KOPT-K1 (cell line): ENCODE data around the gene ABAT.
A peak's percentile ranks its signal among the peaks of the same experiment; 100 is the strongest.

Experiments used
- H3K27ac ChIP-seq: fragments of 200-600 bp; sonication (generic); 2 replicates; pipeline ENCODE4 v1.5.1; 2016; ENCODE audit warnings: antibody characterized with exemption, mild to moderate bottlenecking, low read depth, low read length; ENCODE audit not compliant: poor library complexity, severe bottlenecking
- H3K36me3 ChIP-seq: fragments of 200-600 bp; sonication (generic); 2 replicates; pipeline ENCODE4 v1.5.1; 2017; ENCODE audit warnings: antibody characterized with exemption, mild to moderate bottlenecking, low read length, moderate library complexity; ENCODE audit not compliant: insufficient read depth
- H3K9me3 ChIP-seq: fragments of 200-600 bp; sonication (generic); 2 replicates; pipeline ENCODE4 v1.5.1; 2017; ENCODE audit warnings: antibody characterized with exemption, low read length, mild to moderate bottlenecking; ENCODE audit not compliant: insufficient read depth, poor library complexity, severe bottlenecking

The ABAT gene

GRCh38 chr16:8806272-8806983, 132.0 kb downstream of the ABAT start:
- Histone ChIP-seq H3K9me3 (no peaks in the 10 kb centered on the region), H3K27ac (no peak overlapping the region), H3K36me3 (peaks cover 100% of the 10 kb centered on the region)

- Histone ChIP-seq H3K36me3 (peaks cover 100% of the 10 kb centered on the region), H3K27ac (no peak overlapping the region), H3K9me3 (no peaks in the 10 kb centered on the region)
Measured at GRCh38 chr16:8807189-8807588, 132.8 kb downstream of the ABAT start.

- Histone ChIP-seq H3K36me3 (peaks cover 100% of the 10 kb centered on the region), H3K27ac (no peak overlapping the region), H3K9me3 (no peaks in the 10 kb centered on the region)
Measured at GRCh38 chr16:8808009-8808408, 133.6 kb downstream of the ABAT start.

GRCh38 chr16:8808613-8809353, 134.4 kb downstream of the ABAT start:
- Histone ChIP-seq H3K27ac (no peak overlapping the region), H3K9me3 (no peaks in the 10 kb centered on the region), H3K36me3 (peaks cover 100% of the 10 kb centered on the region)

DNA sequence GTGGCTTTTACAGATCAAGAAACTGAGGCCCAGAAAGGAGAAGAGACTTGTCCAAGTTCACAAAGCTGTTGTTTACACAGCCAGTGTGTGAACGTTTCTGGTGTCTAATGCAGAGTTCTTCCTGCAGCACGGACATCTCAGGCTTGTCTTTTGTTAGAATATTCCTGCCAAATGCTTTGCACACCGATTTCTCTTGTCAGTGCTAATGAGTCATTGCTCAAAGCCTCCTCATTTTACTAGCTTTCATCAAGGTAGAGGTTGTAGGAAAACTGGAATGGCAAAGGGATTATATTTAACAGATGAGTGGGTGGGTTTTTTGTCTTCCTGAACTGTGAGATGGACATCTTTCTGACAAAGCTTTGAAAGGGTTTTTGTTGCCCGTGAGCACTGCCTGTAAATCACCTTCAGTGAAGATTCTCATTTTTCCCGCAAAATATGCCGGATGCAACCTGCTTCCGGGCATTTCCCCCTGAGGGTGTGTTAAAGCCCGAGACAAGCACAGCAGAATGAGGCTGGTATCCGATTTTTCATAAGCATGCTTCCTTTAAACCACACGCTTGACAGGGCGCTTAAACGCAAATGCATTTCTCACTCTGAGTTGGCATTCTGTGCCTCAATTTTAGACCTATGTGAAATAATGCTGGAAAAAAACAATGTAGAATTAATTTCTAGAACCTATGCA, 137.9 kb downstream of the ABAT start:
- Histone ChIP-seq H3K27ac (peak overlapping the region; percentile 16), H3K36me3 (peaks cover 93% of the 10 kb centered on the region), H3K9me3 (no peaks in the 10 kb centered on the region)

GRCh38 chr16:8814095-8814806, 139.8 kb downstream of the ABAT start:
- Histone ChIP-seq H3K27ac (peak overlapping the region; percentile 34), H3K36me3 (peaks cover 93% of the 10 kb centered on the region), H3K9me3 (no peaks in the 10 kb centered on the region)

DNA sequence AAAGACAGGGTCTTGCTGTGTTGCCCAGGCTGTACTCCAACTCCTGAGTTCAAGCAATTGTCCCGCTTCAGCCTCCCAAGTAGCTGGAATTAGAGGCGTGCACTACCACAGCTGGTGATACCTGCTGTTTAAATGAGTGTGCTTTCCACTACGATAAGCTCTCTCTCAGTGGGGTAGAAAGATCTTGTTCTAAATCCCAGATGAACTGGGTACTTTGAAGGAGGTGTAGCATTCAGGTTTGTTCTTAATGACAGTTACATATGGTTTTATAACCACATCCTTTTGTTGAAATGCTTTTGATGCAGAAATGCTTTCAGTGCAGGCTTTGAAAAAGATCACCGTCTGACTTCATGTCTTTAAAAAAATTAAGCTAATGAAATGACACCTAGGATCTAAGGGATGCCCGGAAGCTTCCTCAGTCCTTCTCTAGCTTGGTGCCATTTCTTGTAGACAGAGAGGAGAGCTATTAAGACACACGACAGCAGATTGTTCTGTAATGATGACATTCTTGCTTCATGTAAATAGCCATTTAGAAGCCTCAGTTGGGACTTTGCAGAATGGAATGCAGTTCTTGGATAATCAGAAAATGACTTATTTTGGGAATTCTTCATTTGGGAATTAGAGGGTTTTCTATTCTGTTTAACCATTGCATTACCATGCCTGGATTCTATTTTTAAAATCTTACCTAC, 142.7 kb downstream of the ABAT start:
- Histone ChIP-seq H3K9me3 (no peaks in the 10 kb centered on the region), H3K36me3 (peaks cover 93% of the 10 kb centered on the region), H3K27ac (peak overlapping the region; percentile 63)

DNA sequence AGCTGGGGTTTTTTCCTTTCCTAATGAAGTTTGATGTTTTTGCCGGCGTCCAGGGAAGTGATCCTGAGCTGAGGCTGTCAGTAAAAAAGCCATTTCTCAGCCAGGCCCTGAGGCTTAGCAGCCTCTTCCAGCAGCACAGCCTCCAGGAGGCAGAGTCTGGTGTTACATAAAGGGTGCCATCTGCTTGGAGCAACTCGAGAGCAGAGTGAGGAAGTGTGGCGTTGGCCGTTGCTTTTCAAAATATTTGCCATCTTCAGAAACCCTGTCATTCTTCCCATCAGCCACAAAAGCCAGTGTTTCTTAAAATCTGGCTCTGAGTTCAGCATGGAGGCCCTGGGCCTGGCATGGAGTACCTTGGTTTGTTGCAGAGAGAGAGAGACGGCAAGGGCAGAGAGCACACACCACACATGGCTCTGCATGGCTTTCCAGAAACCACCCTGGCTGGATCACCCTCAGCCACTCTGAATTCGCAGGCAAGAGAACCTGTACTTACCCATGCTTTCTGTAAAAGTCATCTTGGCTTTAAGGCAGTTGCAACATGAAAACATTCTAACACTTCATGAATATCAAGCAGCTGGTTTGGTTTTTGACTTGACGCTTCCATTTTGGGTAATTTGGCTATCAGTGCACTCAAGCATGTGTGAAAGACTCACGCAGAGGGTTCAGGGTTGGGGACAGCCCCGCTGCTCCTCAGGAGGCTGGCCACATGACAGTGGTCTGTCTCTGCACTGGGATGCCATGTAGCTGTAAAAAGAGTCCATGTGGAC, 144.3 kb downstream of the ABAT start:
- Histone ChIP-seq H3K36me3 (peaks cover 93% of the 10 kb centered on the region), H3K27ac (peak overlapping the region; percentile 63), H3K9me3 (no peaks in the 10 kb centered on the region)

GRCh38 chr16:8819411-8820034, 145.1 kb downstream of the ABAT start:
- Histone ChIP-seq H3K36me3 (peaks cover 93% of the 10 kb centered on the region), H3K27ac (peak overlapping the region; percentile 63), H3K9me3 (no peaks in the 10 kb centered on the region)

DNA sequence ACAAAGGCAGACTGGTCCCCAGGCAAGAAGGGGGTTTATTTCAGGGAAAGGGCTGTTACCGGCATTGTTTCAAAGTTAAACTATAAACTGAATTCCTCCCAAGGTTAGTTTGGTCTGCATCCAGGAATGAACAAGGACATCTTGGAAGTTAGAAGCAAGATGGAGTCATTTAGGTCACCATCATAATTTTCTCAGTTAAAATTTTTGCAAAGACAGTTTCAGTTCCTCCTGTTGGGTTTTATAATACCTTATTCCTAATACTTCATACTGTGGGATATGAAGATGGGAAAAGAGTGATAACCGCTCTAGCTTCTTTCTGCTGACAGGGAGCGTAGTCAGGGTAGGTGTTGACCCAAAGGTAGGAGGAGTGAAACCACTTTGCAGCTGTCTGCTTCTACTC, 148.0 kb downstream of the ABAT start:
- Histone ChIP-seq H3K36me3 (peaks cover 97% of the 10 kb centered on the region), H3K9me3 (no peaks in the 10 kb centered on the region), H3K27ac (peak overlapping the region; percentile 30)

DNA sequence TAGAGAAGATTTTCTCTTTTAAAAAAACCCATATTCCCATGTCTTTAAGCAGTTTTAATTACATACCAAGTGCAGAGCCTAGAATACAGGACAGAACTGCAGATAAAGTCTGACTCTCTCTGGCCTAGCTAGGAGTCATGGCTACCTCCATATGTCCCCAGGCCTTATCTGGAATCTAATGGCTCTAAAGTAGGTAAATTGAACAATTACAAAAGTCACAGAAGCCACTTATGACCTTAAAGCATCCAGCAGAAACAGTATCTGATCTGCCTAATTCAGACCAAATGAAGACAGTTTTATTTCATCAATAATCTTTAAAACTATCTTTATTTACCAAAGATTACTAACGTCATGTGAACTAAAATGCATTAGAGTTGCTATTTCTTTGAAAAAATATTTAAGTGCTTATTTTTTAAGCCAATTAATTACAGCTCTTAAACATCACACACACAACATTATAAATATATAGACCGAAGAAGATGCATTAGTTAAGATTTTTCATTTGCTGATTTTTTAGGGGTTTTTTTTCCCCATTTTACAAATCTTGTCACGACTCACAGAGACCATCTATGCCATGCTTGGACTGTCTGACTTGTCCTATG, 152.0 kb downstream of the ABAT start:
- no peaks in the 10 kb centered on the region for H3K9me3 ChIP-seq
- peaks cover 92% of the 10 kb centered on the region for H3K36me3 ChIP-seq
- no peak overlapping the region for H3K27ac ChIP-seq

DNA sequence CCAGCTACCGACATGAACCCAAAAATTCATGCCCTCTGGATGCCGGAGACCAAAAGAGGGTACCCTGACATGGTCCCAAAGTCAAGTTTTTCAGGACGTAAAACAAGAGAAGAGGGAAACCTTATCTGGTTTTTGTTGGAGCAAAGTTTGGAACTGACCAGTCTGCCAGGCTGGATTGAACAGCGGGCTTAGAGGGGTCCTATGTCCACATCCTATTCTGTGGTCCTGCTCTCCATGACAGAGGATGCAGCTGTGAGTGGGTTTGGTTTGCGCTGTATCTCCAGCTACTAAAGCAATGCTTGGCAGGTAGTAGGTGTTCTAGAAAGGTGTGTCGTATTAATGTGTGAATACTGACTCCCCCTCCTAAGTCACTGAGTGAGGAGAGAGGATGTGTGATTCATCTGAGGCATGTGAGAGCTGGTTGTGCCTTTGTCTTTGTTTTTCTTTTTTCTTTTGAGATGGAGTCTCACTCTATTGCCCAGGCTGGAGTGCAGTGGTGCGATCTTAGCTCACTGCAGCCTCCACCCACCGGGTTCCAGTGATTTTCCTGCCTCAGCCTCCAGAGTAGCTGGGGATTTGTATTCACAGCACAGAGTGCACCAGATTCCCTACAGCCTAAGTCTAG, 154.2 kb downstream of the ABAT start:
- Histone ChIP-seq H3K27ac (no peak overlapping the region), H3K36me3 (peaks cover 81% of the 10 kb centered on the region), H3K9me3 (no peaks in the 10 kb centered on the region)

DNA sequence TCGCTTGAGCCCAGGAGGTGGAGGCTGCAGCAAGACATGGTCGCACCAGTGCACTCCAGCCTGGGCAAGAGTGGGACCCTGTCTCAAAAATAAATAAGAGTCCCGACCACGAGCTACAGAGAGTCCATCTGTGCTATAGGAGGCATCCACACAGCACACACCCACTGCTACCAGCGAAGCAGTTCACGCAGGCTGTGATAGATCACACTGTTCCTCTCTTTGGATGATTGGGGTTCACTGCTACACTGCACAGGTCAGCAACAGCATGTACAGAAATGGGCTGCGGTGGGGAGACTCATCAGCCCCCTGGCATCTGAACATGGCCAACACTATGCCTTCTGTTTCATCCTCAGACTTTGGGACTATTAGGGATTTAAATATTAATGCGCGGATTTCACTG, 157.0 kb downstream of the ABAT start:
- Histone ChIP-seq H3K9me3 (no peaks in the 10 kb centered on the region), H3K27ac (peak overlapping the region; percentile 85), H3K36me3 (peaks cover 54% of the 10 kb centered on the region)
